Activated B cell treated with CpG ODN at 0.5 μM for 24 hours (primary cell): ENCODE data around the gene PHLPP1. TPM values are rescaled to one million over a fixed set of nuclear protein-coding genes. Genes with fewer than 3 reads are reported as not detected.

Experiments used
- ATAC-seq: fragments of 200-7000 bp; cut with Tn5 transposase; one replicate; pipeline ENCODE4 v1.10.0; 2021; ENCODE audit warnings: low read depth, mild to moderate bottlenecking, moderate library complexity
- CTCF ChIA-PET: fragments of 350-600 bp; sonication (Branson Sonifier 250); formaldehyde crosslinking; loops from one replicate; lab custom pipeline; 2021; ENCODE audit warnings: antibody characterized with exemption; lab: Charles Lee
- POLR2A ChIA-PET: fragments of 350-600 bp; sonication (Branson Sonifier 250); formaldehyde crosslinking; loops from one replicate; lab custom pipeline; 2021; ENCODE audit warnings: antibody characterized with exemption; lab: Charles Lee
- DNase-seq: peaks from one replicate; pipeline ENCODE4 v3.0.0; 2022
- H3K27ac Mint-ChIP-seq: one replicate; pipeline ENCODE4 v1.8.0; 2020; ENCODE audit warnings: mixed read lengths
- H3K27me3 Mint-ChIP-seq: one replicate; pipeline ENCODE4 v1.8.0; 2021; ENCODE audit warnings: mixed read lengths
- H3K36me3 Mint-ChIP-seq: one replicate; pipeline ENCODE4 v1.8.0; 2021; ENCODE audit warnings: low read depth, mixed read lengths
- H3K4me1 Mint-ChIP-seq: one replicate; pipeline ENCODE4 v1.8.0; 2021; ENCODE audit warnings: mixed read lengths
- H3K4me3 Mint-ChIP-seq: one replicate; pipeline ENCODE4 v1.8.0; 2020; ENCODE audit warnings: mild to moderate bottlenecking, mixed read lengths
- H3K9me3 Mint-ChIP-seq: one replicate; pipeline ENCODE4 v1.8.0; 2020; ENCODE audit warnings: mixed read lengths
- CTCF ChIP-seq: fragments of 200-600 bp; IDR thresholded peaks from one replicate; pipeline ENCODE4 v1.8.0; 2022; ENCODE audit warnings: antibody characterized with exemption, mild to moderate bottlenecking
- intact Hi-C: fragments of 100-400 bp; cut with micrococcal nuclease; formaldehyde crosslinking; loops from one replicate; pipeline ENCODE4 v1.15.1; 2024
- total RNA-seq: library from RNA; stranded (reverse); gene quantifications from 2 replicates; pipeline ENCODE4 v1.2.3, GENCODE V29; 2022

PHLPP1 gene
- total RNA-seq, 1 donor from 2014 or later, result 16.1 TPM

- Mint-ChIP-seq H3K27ac (no peak overlapping the region), H3K4me1 (peaks cover under 1% of the 10 kb centered on the region), H3K36me3 (no peaks in the 10 kb centered on the region), H3K9me3 (no peaks in the 10 kb centered on the region), H3K27me3 (peaks cover 3% of the 10 kb centered on the region), H3K4me3 (no peak overlapping the region)
- intact Hi-C loops, result loop anchor here (10.0 kb wide), 1 partner anchor 663 kb away; the partner anchor contains the start of gene TNFRSF11A
- TF ChIP-seq CTCF, result no peak
- POLR2A ChIA-PET, result no interaction called here
- ATAC-seq (no peak), DNase-seq (no peak)
- CTCF ChIA-PET, result no interaction called here
Observed at GRCh38 chr18:62987859-62988258, 272.5 kb downstream of the PHLPP1 start.

GRCh38 chr18:62988471-62988870 lies 273.1 kb downstream of the PHLPP1 start:
- Mint-ChIP-seq H3K4me1 (no peaks in the 10 kb centered on the region), H3K27me3 (peaks cover 5% of the 10 kb centered on the region)

GRCh38 chr18:62989195-62989594 lies 273.9 kb downstream of the PHLPP1 start:
- Mint-ChIP-seq H3K4me1 (no peaks in the 10 kb centered on the region), H3K36me3 (no peaks in the 10 kb centered on the region)
- CTCF ChIA-PET, result no interaction called here

More at GRCh38 chr18:62988471-62988870, 273.1 kb downstream of the PHLPP1 start:
- intact Hi-C loops, result loop anchor here (10.0 kb wide), 1 partner anchor 664 kb away; the partner anchor contains the start of gene TNFRSF11A
- no peaks in the 10 kb centered on the region for H3K9me3 Mint-ChIP-seq
- no peak for TF ChIP-seq CTCF
- POLR2A ChIA-PET, result no interaction called here
- no peak for DNase-seq
- no peaks in the 10 kb centered on the region for H3K36me3 Mint-ChIP-seq
- no peak overlapping the region for H3K4me3 Mint-ChIP-seq
- H3K27ac Mint-ChIP-seq, result no peak overlapping the region
- ATAC-seq, result no peak
- CTCF ChIA-PET, result no interaction called here

GRCh38 chr18:62990653-62991052 lies 275.3 kb downstream of the PHLPP1 start:
- ATAC-seq (no peak), DNase-seq (no peak)
- ChIA-PET CTCF (no interaction called here), POLR2A (no interaction called here)
- Mint-ChIP-seq H3K4me1 (no peaks in the 10 kb centered on the region), H3K27me3 (peaks cover 5% of the 10 kb centered on the region), H3K27ac (no peak overlapping the region), H3K9me3 (no peaks in the 10 kb centered on the region), H3K4me3 (no peak overlapping the region), H3K36me3 (no peaks in the 10 kb centered on the region)
- no peak for TF ChIP-seq CTCF
- intact Hi-C loops, result no loop called here

More at GRCh38 chr18:62989195-62989594, 273.9 kb downstream of the PHLPP1 start:
- ATAC-seq (no peak), DNase-seq (no peak)
- intact Hi-C loops, result loop anchor here (10.0 kb wide), 1 partner anchor 664 kb away; the partner anchor contains the start of gene TNFRSF11A
- POLR2A ChIA-PET, result no interaction called here
- peaks cover 5% of the 10 kb centered on the region for H3K27me3 Mint-ChIP-seq
- no peaks in the 10 kb centered on the region for H3K9me3 Mint-ChIP-seq
- TF ChIP-seq CTCF, result no peak
- no peak overlapping the region for H3K27ac Mint-ChIP-seq
- H3K4me3 Mint-ChIP-seq, result no peak overlapping the region

- ChIA-PET CTCF (no interaction called here), POLR2A (no interaction called here)
- H3K4me1 Mint-ChIP-seq, result no peaks in the 10 kb centered on the region
- H3K27ac Mint-ChIP-seq, result no peak overlapping the region
- ATAC-seq (no peak), DNase-seq (no peak)
- intact Hi-C loops, result no loop called here
- H3K27me3 Mint-ChIP-seq, result peaks cover 5% of the 10 kb centered on the region
- no peaks in the 10 kb centered on the region for H3K9me3 Mint-ChIP-seq
- H3K4me3 Mint-ChIP-seq, result no peak overlapping the region
- TF ChIP-seq CTCF, result no peak
- no peaks in the 10 kb centered on the region for H3K36me3 Mint-ChIP-seq
Observed at GRCh38 chr18:62991389-62991788, 276.0 kb downstream of the PHLPP1 start.
